Measurements from ENCODE around the gene ADGRG4.

- TF ChIP-seq CTCF (IDR thresholded peaks at IDR 0.05) (no peak), POLR2A (IDR thresholded peaks at IDR 0.05) (no peak)
These were observed 163.8 kb downstream of the ADGRG4 start for GRCh38 chrX:136464589-136464988.
